ENCODE data around the gene SDK2.

SDK2 gene

DNA sequence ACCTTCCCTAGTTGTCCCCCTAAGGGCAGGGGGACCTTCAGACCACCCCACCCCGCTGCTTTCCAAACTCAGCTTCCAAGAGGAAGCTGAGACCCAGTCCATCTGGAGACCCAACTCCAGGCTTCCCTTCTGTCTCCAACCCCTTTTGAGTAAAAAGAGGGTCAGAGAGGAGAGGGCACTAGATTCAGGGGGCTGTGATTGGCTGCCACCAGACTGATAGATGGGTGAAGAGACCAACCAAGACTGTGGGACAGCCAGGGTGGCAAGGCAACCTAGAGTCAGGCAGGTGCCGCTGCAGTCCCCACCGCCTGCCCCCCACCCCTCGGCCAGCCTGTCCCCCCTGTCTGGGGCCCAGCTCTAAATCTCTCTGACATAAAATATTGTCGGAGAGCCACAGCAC is 92.5 kb downstream of the SDK2 start:
- Histone ChIP-seq H3K4me3 (ENCODE audit: low read length) (peak overlapping the region; percentile 39; the same call in 1 of the 2 replicates), H3F3A (ENCODE audit: insufficient read depth, low read length) (no peaks in the 10 kb centered on the region), H3K9ac (ENCODE audit: low read length) (no peak overlapping the region), H2AFZ (ENCODE audit: low read length) (0 out of 2 replicates have a peak overlapping the region, but pooled peaks have one; percentile 21), H3K79me2 (ENCODE audit: low read length) (no peaks in the 10 kb centered on the region), H3K27me3 (replicated peaks; ENCODE audit: insufficient read depth, low read length) (peaks cover 89% of the 10 kb centered on the region), H3K4me1 (ENCODE audit: low read length) (no peaks in the 10 kb centered on the region), H3K27ac (ENCODE audit: low read length) (no peak overlapping the region), H3K36me3 (replicated peaks; ENCODE audit: insufficient read depth, low read length) (no peaks in the 10 kb centered on the region), H3K9me2 (replicated peaks; ENCODE audit: insufficient read depth, low read length) (no peaks in the 10 kb centered on the region), H3K4me2 (ENCODE audit: low read depth, low read length) (peak overlapping the region; percentile 53; the same call in 1 of the 2 replicates), H3K9me3 (replicated peaks; ENCODE audit: insufficient read depth, low read length) (no peaks in the 10 kb centered on the region), H4K20me1 (ENCODE audit: insufficient read depth, low read length) (no peaks in the 10 kb centered on the region)
- TF ChIP-seq, protein P1, sequence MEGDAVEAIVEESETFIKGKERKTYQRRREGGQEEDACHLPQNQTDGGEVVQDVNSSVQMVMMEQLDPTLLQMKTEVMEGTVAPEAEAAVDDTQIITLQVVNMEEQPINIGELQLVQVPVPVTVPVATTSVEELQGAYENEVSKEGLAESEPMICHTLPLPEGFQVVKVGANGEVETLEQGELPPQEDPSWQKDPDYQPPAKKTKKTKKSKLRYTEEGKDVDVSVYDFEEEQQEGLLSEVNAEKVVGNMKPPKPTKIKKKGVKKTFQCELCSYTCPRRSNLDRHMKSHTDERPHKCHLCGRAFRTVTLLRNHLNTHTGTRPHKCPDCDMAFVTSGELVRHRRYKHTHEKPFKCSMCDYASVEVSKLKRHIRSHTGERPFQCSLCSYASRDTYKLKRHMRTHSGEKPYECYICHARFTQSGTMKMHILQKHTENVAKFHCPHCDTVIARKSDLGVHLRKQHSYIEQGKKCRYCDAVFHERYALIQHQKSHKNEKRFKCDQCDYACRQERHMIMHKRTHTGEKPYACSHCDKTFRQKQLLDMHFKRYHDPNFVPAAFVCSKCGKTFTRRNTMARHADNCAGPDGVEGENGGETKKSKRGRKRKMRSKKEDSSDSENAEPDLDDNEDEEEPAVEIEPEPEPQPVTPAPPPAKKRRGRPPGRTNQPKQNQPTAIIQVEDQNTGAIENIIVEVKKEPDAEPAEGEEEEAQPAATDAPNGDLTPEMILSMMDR (IDR thresholded peaks at IDR 0.05; ENCODE audit: low read length), result no peak
- TF ChIP-seq EZH2phosphoT487 (IDR thresholded peaks at IDR 0.05; ENCODE audit: low read length), result no peak
- no peak for DNase-seq

DNA sequence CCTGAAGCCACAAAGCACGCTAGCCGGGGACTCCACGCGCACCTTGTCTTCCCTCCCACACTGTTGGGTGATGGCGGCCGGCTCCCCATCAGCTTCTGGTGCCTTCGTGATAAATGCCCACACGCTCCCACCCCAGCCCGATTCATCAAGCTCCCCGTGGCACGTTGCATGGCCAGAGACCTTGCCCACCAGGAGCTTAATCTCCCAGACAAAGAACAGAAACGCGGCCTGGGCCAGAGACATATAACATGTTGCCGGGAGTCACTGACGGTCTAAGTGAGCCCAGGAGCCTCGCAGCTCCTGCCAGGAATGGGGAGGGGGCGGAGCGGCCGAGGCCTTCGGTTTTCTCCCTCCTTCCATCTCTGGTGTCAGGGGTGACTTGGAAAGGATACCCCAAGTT is 93.1 kb downstream of the SDK2 start:
- Histone ChIP-seq H3K4me3 (ENCODE audit: low read length) (no peak overlapping the region), H3K27ac (ENCODE audit: low read length) (no peak overlapping the region), H4K20me1 (ENCODE audit: insufficient read depth, low read length) (no peaks in the 10 kb centered on the region), H3F3A (ENCODE audit: insufficient read depth, low read length) (no peaks in the 10 kb centered on the region), H3K27me3 (replicated peaks; ENCODE audit: insufficient read depth, low read length) (peaks cover 89% of the 10 kb centered on the region), H2AFZ (ENCODE audit: low read length) (no peak overlapping the region), H3K9ac (ENCODE audit: low read length) (no peak overlapping the region), H3K4me1 (ENCODE audit: low read length) (no peaks in the 10 kb centered on the region), H3K9me2 (replicated peaks; ENCODE audit: insufficient read depth, low read length) (no peaks in the 10 kb centered on the region), H3K4me2 (ENCODE audit: low read depth, low read length) (peak overlapping the region; percentile 53; the same call in 1 of the 2 replicates), H3K36me3 (replicated peaks; ENCODE audit: insufficient read depth, low read length) (no peaks in the 10 kb centered on the region), H3K9me3 (replicated peaks; ENCODE audit: insufficient read depth, low read length) (no peaks in the 10 kb centered on the region), H3K79me2 (ENCODE audit: low read length) (no peaks in the 10 kb centered on the region)
- TF ChIP-seq EZH2 (optimal IDR thresholded peaks at IDR 0.05; ENCODE audit: low read depth, low read length) (no peak), EZH2phosphoT487 (IDR thresholded peaks at IDR 0.05; ENCODE audit: low read length) (no peak)
- TF ChIP-seq, protein P1 (IDR thresholded peaks at IDR 0.05; ENCODE audit: low read length), result no peak
- DNase-seq, result no peak

- Histone ChIP-seq H3K9ac (ENCODE audit: low read length) (no peak overlapping the region), H3K27ac (ENCODE audit: low read length) (no peak overlapping the region), H3K27me3 (replicated peaks; ENCODE audit: insufficient read depth, low read length) (peaks cover 89% of the 10 kb centered on the region), H3K4me1 (ENCODE audit: low read length) (no peaks in the 10 kb centered on the region), H2AFZ (ENCODE audit: low read length) (no peak overlapping the region), H3F3A (ENCODE audit: insufficient read depth, low read length) (no peaks in the 10 kb centered on the region), H3K9me3 (replicated peaks; ENCODE audit: insufficient read depth, low read length) (no peaks in the 10 kb centered on the region), H3K79me2 (ENCODE audit: low read length) (no peaks in the 10 kb centered on the region), H3K4me3 (ENCODE audit: low read length) (no peak overlapping the region), H4K20me1 (ENCODE audit: insufficient read depth, low read length) (no peaks in the 10 kb centered on the region), H3K36me3 (replicated peaks; ENCODE audit: insufficient read depth, low read length) (no peaks in the 10 kb centered on the region), H3K9me2 (replicated peaks; ENCODE audit: insufficient read depth, low read length) (no peaks in the 10 kb centered on the region), H3K4me2 (ENCODE audit: low read depth, low read length) (no peak overlapping the region)
- DNase-seq, result no peak
- no peak for TF ChIP-seq EZH2 (optimal IDR thresholded peaks at IDR 0.05; ENCODE audit: low read depth, low read length)
- TF ChIP-seq, protein P1 (IDR thresholded peaks at IDR 0.05; ENCODE audit: low read length), result no peak
- no peak for TF ChIP-seq EZH2phosphoT487 (IDR thresholded peaks at IDR 0.05; ENCODE audit: low read length)
Observed at GRCh38 chr17:73550556-73550955, 93.7 kb downstream of the SDK2 start.

All from MM.1S (cell line).